HEK293T (cell line): ENCODE data around the gene PHRF1.
A peak's percentile ranks its signal among the peaks of the same experiment; 100 is the strongest.

Experiments
- CTCF ChIA-PET: fragments of 350-600 bp; formaldehyde crosslinking; extraction: SDS; loops from one replicate; lab custom pipeline; 2021; ENCODE audit warnings: antibody characterized with exemption, inconsistent platforms; lab: Yijun Ruan, JAX
- POLR2A ChIA-PET: fragments of 350-600 bp; formaldehyde crosslinking; extraction: SDS; loops from one replicate; lab custom pipeline; 2020; ENCODE audit warnings: antibody characterized with exemption, inconsistent platforms; lab: Yijun Ruan, JAX
- DNase-seq: peaks from one replicate; pipeline ENCODE4 v3.0.0; 2012; ENCODE audit warnings: mixed read lengths; ENCODE audit errors: extremely low spot score
- ARNT ChIP-seq: fragments of 450-650 bp; IDR thresholded peaks from 2 replicates; pipeline ENCODE4 v1.6.1; 2017; ENCODE audit warnings: mild to moderate bottlenecking
- BHLHE40 ChIP-seq: fragments of 450-650 bp; IDR thresholded peaks from 2 replicates; pipeline ENCODE4 v1.6.1; 2016; ENCODE audit warnings: mild to moderate bottlenecking, moderate library complexity, borderline replicate concordance
- CTBP1 ChIP-seq: fragments of 450-650 bp; IDR thresholded peaks from 2 replicates; pipeline ENCODE4 v1.6.1; 2016; ENCODE audit warnings: borderline replicate concordance
- ELF4 ChIP-seq: fragments of 450-650 bp; IDR thresholded peaks from 2 replicates; pipeline ENCODE4 v1.6.1; 2017; ENCODE audit warnings: antibody characterized with exemption
- FOXA1 ChIP-seq: fragments of 450-650 bp; IDR thresholded peaks from 2 replicates; pipeline ENCODE4 v1.6.1; 2016; ENCODE audit warnings: mild to moderate bottlenecking
- FOXK2 ChIP-seq: fragments of 450-650 bp; IDR thresholded peaks from 2 replicates; pipeline ENCODE4 v1.6.1; 2016; ENCODE audit warnings: mild to moderate bottlenecking
- FOXM1 ChIP-seq: fragments of 450-650 bp; IDR thresholded peaks from 2 replicates; pipeline ENCODE4 v1.6.1; 2017; ENCODE audit warnings: mild to moderate bottlenecking, borderline replicate concordance
- HDGF ChIP-seq: fragments of 450-650 bp; IDR thresholded peaks from 2 replicates; pipeline ENCODE4 v1.6.1; 2017; ENCODE audit warnings: antibody characterized with exemption, borderline replicate concordance
- L3MBTL2 ChIP-seq: fragments of 450-650 bp; conservative IDR thresholded peaks from 2 replicates; pipeline ENCODE4 v1.6.1; 2016; ENCODE audit warnings: mild to moderate bottlenecking
- NFRKB ChIP-seq: fragments of 450-650 bp; IDR thresholded peaks from 2 replicates; pipeline ENCODE4 v1.6.1; 2016; ENCODE audit warnings: mild to moderate bottlenecking, moderate library complexity
- PKNOX1 ChIP-seq: fragments of 450-650 bp; IDR thresholded peaks from 2 replicates; pipeline ENCODE4 v1.6.1; 2016
- SP1 ChIP-seq: fragments of 450-650 bp; IDR thresholded peaks from 2 replicates; pipeline ENCODE4 v1.6.1; 2017
- SUZ12 ChIP-seq: fragments of 450-650 bp; IDR thresholded peaks from 2 replicates; pipeline ENCODE4 v1.6.1; 2016; ENCODE audit warnings: mild to moderate bottlenecking
- TARDBP ChIP-seq: fragments of 450-650 bp; IDR thresholded peaks from 2 replicates; pipeline ENCODE4 v1.6.1; 2016
- ZNF384 ChIP-seq: fragments of 450-650 bp; IDR thresholded peaks from 2 replicates; pipeline ENCODE4 v1.6.1; 2016

PHRF1 gene

GRCh38 chr11:531919-532526, 44.2 kb upstream of the PHRF1 start:
- ChIA-PET POLR2A (interaction anchor here (1.1 kb wide), 1 partner anchor 25 kb away, joined by 4 read pairs; the partner anchor contains the start of gene RNH1), CTCF (no interaction called here)
- no peak for DNase-seq
- TF ChIP-seq SUZ12 (no peak), FOXM1 (no peak)

GRCh38 chr11:532527-532985, 43.7 kb upstream of the PHRF1 start:
- ChIA-PET CTCF (no interaction called here), POLR2A (interaction anchor here (1.1 kb wide), 1 partner anchor 26 kb away, joined by 4 read pairs; the partner anchor contains the start of gene RNH1)
- no peak for TF ChIP-seq PKNOX1
- DNase-seq: no peak

- ChIA-PET CTCF (no interaction called here), POLR2A (interaction anchor here (1.1 kb wide), 1 partner anchor 26 kb away, joined by 4 read pairs; the partner anchor contains the start of gene RNH1)
- TF ChIP-seq FOXM1: no peak
- TF ChIP-seq SP1: no peak
- no peak for TF ChIP-seq CTBP1
- TF ChIP-seq FOXA1: no peak
- TF ChIP-seq HDGF: no peak
- no peak for TF ChIP-seq FOXK2
- no peak for TF ChIP-seq ARNT
- TF ChIP-seq NFRKB: no peak
Measured at GRCh38 chr11:532986-533585, 43.2 kb upstream of the PHRF1 start.

GRCh38 chr11:533586-534395, 42.5 kb upstream of the PHRF1 start:
- no peak for DNase-seq
- CTCF ChIA-PET: no interaction called here
- POLR2A ChIA-PET: interaction anchor here (1.1 kb wide), 1 partner anchor 27 kb away, joined by 3 read pairs; no protein-coding TSS in a partner anchor
- TF ChIP-seq HDGF (no peak), ARNT (no peak)

More at GRCh38 chr11:532986-533585, 43.2 kb upstream of the PHRF1 start:
- no peak for DNase-seq

GRCh38 chr11:534396-535209, 41.7 kb upstream of the PHRF1 start:
- CTCF ChIA-PET: no interaction called here
- DNase-seq: peak; percentile 27
- POLR2A ChIA-PET: interaction anchor here (0.6 to 1.7 kb wide), 4 partner anchors 10 to 33 kb away, joined by 3 to 6 read pairs (median 3); no protein-coding TSS in a partner anchor
- TF ChIP-seq TARDBP: no peak
- no peak for TF ChIP-seq FOXA1
- no peak for TF ChIP-seq SUZ12
- TF ChIP-seq SP1: no peak
- no peak for TF ChIP-seq HDGF
- no peak for TF ChIP-seq BHLHE40

- no peak for DNase-seq
- TF ChIP-seq ELF4: no peak
- TF ChIP-seq HDGF: no peak
- TF ChIP-seq FOXK2: no peak
- TF ChIP-seq CTBP1: no peak
- no peak for TF ChIP-seq L3MBTL2
- TF ChIP-seq SP1: no peak
- no peak for TF ChIP-seq FOXA1
- no peak for TF ChIP-seq PKNOX1
- TF ChIP-seq ZNF384: no peak
- TF ChIP-seq BHLHE40: no peak
- no peak for TF ChIP-seq NFRKB
- TF ChIP-seq ARNT: no peak
- ChIA-PET CTCF (interaction anchor here (1.2 kb wide), 1 partner anchor 19 kb away, joined by 4 read pairs; no protein-coding TSS in a partner anchor), POLR2A (interaction anchor here (0.6 to 1.7 kb wide), 11 partner anchors 10 to 206 kb away, joined by 3 to 7 read pairs (median 4); partner anchors contain the start of gene TMEM80)
Measured at GRCh38 chr11:535210-535518, 41.1 kb upstream of the PHRF1 start.
